ENCODE measurements around the gene ABCB10.
"Not testable (repeated sequence)": the region's sequence is repeated elsewhere in the genome, so short reads cannot be mapped to it uniquely, and the experiment has no call there.

Gene ABCB10

DNA sequence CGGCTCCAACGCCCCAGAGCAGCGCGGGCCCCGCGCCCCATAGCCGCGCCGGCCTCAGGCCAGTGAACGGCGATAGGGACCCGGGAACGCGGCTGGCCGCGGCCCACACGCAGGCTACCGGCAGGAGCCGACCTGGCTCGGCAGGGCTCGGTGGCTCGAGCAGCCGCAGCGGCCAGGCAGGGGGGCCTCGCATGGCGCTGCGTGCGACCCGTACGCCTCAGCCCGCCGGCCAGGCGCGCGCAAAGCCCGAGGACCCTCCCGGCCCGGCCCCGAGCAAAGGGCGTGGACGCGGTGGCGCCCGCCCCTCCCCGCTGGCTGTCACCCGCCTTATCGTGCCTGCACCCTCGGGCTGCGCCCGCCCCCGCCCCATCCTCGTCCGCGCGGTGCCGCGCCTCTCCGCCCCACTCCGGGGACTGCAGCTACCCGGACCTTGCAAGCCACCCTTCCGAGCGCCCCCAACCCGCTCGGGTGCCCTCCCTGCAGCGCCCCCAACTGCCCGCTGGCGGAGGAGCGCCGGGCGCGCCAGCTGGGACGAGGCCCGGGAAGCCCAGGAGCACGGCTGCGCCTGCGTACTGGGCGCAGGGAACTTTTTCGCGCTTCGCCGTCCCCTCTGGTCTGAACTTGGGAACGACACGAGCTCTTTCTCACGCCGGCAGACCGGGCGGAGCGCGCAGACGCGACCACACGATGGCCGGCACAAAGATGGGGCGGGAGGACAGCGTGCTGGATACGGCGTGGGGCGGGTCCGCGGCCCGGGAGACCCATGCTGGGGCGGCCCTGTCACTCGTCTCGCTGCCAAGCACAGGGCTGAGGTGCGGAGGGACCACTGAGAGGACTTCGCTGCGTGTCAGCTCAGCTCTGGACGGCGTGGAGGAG, at the start of gene ABCB10:
ABCB10 (minus strand) TSS at position 248 of the 876 bp plus-strand sequence; CDS start at position 193, 55 bp downstream.
- DNase-seq: peak; percentile 91 to 92

DNA sequence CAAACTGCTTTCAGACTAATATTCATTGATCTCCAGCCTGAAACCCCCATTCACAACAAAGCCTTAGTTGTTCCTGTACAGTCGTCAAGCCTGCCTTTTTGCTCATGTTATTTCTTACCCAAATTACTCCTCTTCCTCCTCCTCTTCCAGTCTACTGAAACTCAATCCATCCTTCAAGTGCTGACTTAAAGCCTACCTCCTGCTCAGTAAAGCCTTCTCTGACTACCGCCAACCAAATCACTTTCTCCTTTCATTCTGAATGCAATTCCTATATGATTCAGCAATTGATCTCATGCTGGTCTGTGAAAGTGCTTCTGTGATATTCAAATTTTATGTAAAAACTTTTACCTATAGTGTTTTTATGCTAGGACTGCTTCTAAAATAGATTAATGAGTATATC, 48.9 kb upstream of the ABCB10 start:
- DNase-seq: no peak

DNA sequence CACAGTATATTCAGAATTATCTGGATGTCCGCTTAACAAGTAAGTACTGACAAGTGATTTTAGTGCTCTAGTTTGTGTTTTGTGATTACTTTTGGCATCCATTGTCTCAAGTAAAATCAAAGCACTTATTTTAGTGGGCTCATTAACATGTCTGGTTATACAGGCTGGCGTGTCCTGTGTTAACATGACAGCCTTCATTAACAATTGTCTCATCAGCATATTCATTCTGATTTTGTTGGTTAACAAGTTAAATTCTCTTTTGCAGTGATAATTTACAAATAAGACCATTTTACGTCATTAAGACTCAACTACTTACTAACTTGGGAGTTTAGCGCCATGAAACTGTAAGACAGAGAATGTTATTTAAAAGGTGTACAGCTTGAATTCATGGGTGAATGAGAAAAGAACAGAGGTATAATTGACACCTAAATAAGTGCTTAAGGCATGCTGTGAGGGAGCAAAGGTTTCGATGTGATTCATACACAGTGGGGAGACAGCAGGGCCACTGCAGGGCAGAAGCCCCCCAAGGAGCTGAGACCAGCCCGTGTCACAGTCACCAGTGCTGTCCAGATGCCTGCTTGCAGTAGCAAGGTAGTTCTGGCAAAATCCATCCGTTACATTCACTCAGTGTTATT, 45.0 kb upstream of the ABCB10 start:
- DNase-seq: no peak

DNA sequence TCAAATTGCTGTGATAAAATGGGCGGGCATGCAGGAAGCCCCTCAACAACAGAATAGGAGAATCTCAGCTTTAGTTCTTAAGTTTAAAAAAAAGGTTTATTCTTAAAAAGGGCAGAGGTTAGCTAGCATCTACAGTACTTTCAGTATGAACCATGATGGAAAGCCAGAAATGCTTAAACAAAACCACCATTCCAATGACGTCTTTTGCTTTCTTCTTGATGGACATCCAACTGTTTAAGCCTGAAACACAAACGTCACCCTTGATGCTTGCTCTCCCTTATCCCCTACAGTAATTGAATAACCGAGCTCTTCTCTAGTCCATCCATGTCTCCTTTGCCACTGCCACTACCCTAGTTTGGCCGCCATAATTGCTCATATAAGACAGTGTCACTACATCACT, 41.7 kb upstream of the ABCB10 start:
- DNase-seq: no peak

DNA sequence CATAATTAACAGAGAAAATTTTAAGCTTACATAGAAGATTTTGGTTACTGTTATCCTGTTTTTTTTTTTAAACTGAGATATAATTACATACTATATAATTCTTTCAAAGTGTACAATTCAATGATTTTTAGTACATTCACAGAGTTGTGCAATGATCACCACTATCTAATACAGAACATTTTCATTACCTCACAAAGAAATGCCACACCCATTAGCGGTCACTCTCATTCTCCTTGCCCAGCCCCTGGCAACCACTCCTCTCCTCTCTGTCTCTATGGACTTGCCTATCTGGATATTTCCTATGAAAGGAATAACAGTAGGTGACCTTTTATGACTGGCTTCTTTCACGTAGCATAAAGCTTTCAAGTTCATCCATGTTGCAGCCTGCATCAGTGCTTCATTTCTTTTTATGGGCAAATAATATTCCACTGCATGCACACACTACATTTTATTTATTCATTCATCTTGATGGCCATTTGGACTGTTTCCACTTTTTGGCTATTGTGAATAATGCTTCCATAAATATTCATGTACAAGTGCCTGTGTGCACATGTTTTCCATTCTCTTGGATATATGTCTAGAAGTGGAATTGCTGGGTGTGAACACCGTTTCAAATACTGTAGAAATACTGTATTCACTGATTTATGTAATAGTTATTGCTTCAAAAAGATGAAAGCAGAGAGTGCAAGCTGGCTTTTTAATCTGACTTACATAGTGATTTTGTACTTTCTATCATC, 40.9 kb upstream of the ABCB10 start:
- DNase-seq: no peak

DNA sequence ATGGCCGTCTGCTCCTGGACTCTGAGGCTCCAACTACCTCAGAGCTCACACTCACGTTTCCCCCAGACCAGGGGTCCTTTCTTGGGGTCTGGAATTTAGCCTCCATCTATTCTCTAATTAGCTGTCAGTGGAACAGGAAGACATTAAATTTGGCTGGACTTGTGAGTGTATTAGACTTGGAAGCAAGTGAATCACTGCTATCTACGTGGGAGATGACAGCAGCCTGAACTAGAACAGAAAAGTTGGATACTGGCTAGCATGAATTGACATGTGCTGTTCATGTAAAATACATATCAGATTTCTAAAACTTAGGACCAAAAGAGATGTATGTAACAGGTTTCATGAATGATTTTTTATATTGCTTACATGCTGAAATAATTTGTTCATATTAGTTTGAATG, 39.4 kb upstream of the ABCB10 start:
- DNase-seq: no peak

DNA sequence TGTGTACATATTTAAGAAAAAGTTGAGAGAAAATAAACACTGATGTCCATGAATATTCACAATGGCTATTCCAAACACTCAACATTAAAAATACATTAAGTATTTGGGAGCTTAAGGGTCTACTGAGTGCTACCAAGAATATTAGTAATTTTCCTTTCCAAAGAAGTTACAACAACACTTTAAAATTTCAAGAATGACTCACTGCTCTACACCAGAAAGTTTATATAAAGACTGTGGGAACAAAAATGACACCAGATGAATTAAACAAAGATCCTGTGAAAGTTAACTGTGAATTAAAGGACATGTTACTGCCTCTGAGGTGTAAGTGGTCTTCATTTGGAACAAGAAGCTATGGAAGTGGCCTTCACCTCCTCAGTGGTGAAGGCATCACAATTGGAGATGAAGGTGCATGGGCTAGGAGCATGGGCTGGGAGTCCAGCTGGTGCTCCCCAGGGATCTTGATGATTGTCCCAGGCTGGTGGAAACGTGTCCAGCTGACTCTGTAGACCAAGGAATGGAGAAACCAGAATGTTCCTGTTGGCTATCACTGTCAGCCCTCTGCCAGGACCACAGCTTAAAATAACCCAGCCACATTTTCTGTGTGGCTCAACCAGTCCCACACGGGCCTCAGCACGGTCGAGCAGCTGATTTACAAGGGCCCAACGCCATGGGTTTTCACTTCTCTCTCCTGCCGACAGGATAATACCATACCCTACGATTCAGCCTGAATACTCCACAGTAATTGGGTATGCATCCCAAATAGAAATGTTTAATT, 38.6 kb upstream of the ABCB10 start:
- no peak for DNase-seq

DNA sequence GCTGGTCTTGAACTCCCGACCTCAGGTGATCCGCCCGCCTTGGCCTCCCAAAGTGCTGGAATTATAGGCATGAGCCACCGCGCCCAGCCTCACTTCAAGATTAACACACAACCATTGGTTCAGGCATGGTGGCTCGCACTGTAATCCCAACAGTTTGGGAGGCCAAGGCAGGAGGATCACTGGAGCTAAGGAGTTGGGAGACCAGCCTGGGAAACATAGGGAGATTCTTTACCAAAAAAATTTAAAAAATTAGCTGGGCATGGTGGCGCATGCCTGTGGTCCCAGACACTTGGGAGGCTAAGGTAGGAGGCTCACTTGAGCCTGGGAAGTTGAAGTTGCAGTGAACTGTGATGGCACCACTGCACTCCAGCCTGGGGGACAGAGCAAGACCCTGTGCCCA, 37.4 kb upstream of the ABCB10 start:
- DNase-seq: not testable (repeated sequence)

DNA sequence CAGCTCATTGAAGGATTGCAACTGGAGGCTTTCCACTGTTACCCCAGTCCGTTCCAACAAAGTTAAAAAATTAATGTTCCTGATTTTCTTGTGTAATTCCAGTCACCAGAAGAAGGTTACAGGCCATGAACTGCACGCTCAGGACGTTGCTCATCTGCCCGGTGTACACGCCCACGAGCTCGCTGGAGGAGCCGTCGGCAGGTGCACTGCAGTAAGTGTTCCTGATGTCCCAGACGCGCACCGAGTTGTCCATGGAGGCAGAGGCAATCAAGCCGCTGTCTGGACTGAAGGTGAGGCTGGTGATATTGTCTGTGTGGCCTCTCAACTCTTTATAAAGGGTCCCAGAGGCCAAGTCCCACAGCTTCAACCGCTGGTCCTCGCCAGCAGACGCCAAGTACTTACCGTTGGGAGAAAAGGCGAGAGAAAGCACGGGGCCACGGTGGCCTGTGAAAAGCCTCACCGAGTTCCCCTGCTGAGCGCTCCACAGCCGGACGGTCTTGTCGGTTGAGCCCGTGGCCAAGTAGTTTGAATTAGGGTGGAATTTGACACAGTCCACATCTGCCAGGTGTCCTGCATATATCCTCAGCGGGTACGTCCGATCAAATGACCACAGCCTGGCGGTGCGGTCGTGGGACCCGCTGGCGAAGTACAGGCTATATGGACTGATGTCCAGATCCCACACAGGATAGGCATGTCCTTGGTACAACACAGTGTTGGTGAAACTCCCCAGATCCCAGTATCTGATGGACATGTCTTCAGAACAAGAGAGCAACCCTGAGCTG, 35.9 kb upstream of the ABCB10 start:
- DNase-seq: no peak

DNA sequence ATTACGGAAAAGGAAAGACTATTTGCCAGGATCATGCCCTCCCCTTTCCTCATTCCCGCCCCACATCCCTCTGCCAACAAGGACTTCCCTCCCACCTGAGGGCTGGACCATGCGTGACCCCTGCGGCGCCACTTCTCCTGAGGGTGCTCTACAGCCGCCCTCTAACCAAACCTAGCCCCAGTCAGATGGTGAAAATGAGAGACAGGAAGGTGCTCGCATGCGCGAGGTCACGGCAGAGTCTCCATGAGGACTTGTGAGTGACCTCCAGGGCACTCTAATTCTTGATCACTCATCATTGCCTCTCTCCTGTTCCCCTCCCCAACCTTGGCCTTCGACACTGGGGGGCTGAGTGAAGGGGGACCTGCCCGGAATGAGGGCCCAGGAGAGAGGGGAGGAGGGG, 35.3 kb upstream of the ABCB10 start:
- DNase-seq: no peak

DNA sequence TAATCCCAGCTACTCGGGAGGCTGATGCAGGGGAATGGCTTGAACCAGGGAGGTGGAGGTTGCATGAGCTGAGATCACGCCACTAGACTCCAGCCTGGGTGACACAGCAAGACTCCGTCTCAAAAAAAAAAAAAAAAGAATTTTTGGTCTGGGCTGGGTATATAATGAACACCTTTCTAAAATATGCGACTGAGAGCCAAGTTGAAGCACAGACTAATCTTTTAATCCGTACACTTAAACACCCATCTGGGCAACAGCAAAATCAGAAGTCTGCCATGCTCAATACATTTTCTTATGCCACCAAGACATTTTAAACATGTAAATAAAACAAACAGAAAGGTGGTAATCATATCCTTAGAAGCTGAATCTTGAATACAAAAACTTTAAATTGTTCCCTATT, 31.6 kb upstream of the ABCB10 start:
- DNase-seq: no peak

DNA sequence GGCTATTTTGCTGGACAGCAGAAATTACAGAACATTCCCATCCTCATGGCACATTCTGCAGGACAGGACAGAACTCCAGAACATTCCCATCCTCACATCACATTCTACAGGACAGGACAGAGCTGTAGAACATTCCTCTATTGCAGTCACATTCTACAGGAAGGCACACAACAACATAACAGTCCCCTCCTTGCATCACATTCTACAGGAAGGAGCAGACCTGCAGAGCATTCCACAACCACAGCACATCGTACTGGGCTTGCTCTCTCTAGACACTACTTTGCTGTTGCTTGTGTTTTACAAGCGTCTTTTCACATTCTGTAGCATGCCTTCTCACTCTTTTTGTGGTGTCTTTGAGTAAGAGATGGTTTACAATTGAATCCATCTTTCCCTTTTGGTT, 26.8 kb upstream of the ABCB10 start:
- DNase-seq: no peak

DNA sequence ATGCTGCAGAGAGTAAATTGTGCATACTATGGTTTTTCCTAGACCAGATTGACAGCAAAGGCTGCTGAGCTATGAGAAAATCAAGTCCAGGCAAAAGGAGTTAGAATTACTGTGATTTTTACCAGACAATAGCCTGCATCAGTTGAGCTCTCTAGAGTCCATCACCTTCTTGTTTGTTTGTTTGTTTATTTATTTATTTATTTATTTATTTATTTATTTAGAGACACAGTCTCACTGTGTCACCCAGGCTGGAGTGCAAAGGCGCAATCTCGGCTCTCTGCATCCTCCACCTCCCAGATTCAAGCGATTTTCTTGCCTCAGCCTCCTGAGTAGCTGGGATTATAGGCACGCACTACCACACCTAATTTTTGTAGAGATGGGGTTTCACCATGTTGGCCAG, 24.2 kb upstream of the ABCB10 start:
- DNase-seq: no peak

DNA sequence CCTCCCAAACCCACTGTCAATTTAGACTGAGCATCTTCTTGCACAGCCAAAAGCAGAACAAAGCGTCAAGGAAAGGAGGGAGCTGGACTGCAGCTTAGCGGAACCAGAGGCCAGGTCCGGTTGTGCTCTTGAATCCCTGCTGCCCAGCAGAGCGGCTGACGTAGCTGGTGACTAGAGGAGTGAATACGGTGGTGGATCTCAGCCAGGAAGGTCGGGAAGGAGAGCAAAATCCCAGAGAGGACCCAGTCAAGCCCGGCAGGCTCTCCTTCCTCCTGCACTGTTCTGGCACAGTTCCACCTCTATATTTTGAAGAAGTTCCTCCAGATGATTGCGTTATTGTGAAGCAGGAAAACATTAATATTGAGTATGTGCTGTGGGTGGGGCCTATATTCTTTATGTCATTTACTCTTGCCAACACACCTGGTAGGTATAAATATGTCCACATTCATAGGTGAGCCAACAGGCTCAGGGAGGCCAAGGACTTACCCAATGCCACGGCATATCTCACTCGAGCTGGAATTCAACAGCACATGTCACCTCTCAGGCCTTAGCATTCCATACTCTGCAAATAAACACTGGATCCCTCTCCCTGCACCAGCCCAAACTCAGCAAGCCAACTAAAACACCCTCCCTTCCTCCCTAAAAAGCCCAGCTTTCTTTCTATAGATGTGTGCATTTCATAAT, 23.6 kb upstream of the ABCB10 start:
- no peak for DNase-seq

DNA sequence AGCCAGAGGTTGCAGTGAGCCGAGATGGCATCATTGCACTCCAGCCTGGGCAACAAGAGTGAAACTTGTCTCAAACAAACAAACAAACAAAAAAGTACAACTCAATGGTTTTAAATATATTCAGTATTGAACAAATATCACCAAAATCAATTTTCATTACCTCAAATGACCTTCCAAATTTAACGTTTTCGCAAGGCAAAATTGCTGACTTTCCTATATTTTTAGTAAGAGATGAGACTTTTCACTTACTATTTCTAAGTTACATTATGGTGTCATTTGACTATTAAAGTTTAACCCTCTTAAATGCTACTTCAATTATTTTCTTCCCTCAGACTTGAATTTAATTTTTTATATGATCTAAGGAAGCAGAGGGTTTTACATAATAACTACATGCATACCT, 23.0 kb upstream of the ABCB10 start:
- DNase-seq: no peak

DNA sequence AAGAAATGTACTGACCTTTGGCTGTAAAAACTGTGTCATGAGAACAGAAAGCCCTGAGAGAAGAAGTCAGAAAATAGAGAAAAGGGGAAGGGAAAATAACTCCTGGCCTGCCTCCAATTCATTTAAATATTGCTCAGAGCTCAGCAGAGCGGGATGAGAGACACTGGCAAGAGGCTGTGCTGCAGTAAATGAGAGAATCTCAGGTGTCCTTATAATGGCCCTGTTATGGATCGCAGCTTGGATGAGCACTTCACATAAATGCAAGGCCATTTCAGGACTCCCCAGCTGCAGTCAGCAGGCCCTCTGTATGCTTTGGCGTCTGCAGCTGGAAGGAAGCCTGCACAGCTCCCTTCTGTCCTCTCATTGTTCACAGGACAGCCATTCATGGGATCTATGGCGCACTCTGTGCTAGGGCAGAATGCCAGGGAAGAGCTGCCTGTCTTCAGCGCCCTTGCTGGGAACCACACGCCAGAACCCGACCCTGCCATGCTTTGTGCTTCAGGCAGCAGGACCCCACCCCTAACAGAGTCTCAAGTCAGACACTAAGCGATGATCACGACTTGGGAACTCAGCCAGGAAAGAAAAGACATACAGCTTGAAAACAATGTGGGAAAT, 20.7 kb upstream of the ABCB10 start:
- DNase-seq: no peak

DNA sequence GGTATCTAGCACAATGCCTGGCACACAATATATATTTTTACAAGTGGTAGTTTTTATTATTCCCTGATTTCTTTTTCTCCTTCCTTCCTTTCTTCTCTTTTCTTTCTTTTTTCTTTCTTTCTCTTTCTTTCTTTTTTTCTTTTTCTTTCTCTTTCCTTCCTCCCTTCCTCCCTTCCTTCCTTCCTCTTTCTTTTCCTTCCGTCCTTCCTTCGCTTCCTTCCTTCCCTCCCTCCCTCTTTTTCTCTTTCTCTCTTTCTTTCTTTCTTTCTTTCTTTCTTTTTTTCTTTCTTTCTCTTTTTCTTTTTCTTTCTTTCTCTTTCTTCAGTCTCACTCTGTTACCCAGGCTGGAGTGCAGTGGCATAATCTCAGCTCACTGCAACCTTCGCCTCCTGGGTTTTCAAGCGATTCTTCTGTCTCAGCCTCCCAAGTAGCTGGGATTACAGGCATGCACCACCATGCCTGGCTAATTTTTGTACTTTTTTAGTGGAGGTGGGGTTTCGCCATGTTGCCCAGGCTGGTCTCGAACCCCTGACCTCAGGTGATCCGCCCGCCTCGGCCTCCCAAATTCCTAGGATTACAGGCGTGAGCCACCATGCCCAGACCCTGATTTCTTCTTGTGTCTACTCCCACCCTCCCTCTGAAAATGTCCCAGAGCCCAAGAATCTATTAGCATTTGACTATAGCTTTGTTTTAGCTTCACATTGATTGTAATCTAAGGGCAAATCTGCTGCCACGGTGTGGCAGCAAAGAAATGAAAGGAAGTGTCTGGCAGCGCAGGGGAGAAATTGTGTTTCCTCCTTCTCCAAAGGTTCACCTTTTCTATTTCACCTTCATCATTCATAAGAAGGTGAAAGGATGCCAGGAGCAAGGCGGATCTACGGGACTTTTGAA, 19.9 kb upstream of the ABCB10 start:
- no peak for DNase-seq

DNA sequence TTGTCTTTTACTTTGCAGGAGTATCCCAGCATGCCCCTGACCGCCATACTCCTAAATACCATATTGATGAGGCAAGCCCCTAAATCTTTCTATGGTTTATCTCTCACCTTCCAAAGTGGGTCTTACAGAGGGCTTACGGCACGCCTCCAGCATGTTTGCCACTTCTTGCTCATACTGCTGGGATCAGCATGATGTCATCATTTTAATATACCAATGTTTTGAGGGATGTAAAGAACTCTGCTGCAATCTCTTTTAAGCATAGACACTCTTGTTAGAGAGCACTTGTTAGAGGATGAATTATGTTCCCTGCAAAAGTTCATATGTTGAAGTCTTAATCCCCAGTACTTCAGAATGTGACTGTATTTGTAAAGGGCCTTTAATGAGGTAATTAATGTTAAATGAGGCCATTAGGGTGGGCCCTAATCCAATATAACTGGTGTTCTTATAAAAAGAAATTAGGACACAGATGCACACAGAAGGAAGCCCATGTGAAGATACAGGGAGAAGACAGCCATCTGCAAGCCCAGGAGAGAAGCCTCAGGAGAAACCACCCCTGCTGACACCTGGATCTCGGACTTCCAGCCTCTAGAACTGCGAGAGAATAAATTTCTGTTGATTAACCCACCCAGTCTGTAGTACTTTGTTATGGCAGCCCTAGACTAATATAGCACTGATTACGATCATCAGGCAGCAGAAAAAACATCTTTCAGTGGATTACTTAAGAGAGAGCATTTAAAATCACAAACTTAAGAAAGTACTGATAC, 16.4 kb upstream of the ABCB10 start:
- no peak for DNase-seq

DNA sequence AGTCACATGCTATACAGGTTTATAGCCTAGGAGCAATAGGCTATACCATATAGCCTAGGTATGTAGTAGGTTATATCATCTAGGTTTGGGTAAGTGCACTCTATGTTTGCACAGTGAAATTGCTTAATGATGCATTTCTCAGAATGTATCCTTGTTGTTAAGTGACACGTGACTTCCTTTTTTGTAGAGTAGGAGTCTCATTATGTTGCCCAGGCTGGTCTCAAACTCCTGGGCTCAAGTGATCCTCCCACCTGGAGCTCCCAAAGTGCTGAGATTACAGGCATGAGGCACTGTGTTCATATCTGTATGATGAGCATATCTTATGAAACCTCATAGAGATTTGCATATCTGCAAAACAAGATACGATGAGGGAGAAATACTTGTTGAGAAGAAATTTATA, 13.8 kb upstream of the ABCB10 start:
- no peak for DNase-seq
